Ecto neural progenitor cell (in vitro differentiated cells): Measurements from ENCODE around the gene RFXAP.

Experiments used
- DNase-seq: peaks from one replicate; pipeline ENCODE4 v3.0.0-alpha.2; 2018; ENCODE audit warnings: low spot score

The RFXAP gene

GRCh38 chr13:36817996-36818803 lies 822 bp upstream of the RFXAP start:
- no peak for DNase-seq

- no peak for DNase-seq
Observed at GRCh38 chr13:36819739-36820090, 693 bp downstream of the RFXAP start.

GRCh38 chr13:36820222-36820621 lies 1.2 kb downstream of the RFXAP start:
- DNase-seq = no peak

- DNase-seq = no peak
Observed at GRCh38 chr13:36822785-36823184, 3.8 kb downstream of the RFXAP start.

- DNase-seq = no peak
Observed at GRCh38 chr13:36829753-36830152, 10.7 kb downstream of the RFXAP start.

GRCh38 chr13:36831291-36831690 lies 12.3 kb downstream of the RFXAP start:
- DNase-seq = no peak

GRCh38 chr13:36834299-36834698 lies 15.3 kb downstream of the RFXAP start:
- DNase-seq = no peak

- no peak for DNase-seq
Observed at GRCh38 chr13:36837354-36838092, 18.5 kb downstream of the RFXAP start.

GRCh38 chr13:36839281-36839680 lies 20.3 kb downstream of the RFXAP start:
- no peak for DNase-seq

- no peak for DNase-seq
Observed at GRCh38 chr13:36839981-36840380, 21.0 kb downstream of the RFXAP start.

GRCh38 chr13:36840718-36841250 lies 21.8 kb downstream of the RFXAP start:
- DNase-seq = no peak

- no peak for DNase-seq
Observed at GRCh38 chr13:36841391-36841790, 22.4 kb downstream of the RFXAP start.

GRCh38 chr13:36847606-36848005 lies 28.6 kb downstream of the RFXAP start:
- no peak for DNase-seq

GRCh38 chr13:36848199-36848982 lies 29.4 kb downstream of the RFXAP start:
- DNase-seq = no peak

- DNase-seq = no peak
Observed at GRCh38 chr13:36850790-36851438, 31.9 kb downstream of the RFXAP start.

- DNase-seq = no peak
Observed at GRCh38 chr13:36857253-36857652, 38.2 kb downstream of the RFXAP start.

GRCh38 chr13:36858290-36858689 lies 39.3 kb downstream of the RFXAP start:
- no peak for DNase-seq

GRCh38 chr13:36859259-36859658 lies 40.2 kb downstream of the RFXAP start:
- no peak for DNase-seq

- no peak for DNase-seq
Observed at GRCh38 chr13:36862002-36862685, 43.1 kb downstream of the RFXAP start.

- no peak for DNase-seq
Observed at GRCh38 chr13:36862722-36863121, 43.7 kb downstream of the RFXAP start.

- no peak for DNase-seq
Observed at GRCh38 chr13:36865265-36865664, 46.2 kb downstream of the RFXAP start.
